Tibial nerve (tissue), 4 donors: Measurements from ENCODE around the gene RETREG1.

Experiments used
- CTCF ChIP-seq, 5 experiments: fragments of 200-600 bp in 3 of 5; fragments of 450-650 bp in 2 of 5; sonication (generic) in 3 of 5; IDR thresholded peaks; one replicate each; pipeline ENCODE4 v1.5.1; 2016 to 2019; ENCODE audit warnings: antibody characterized with exemption in 5 of 5, mild to moderate bottlenecking in 3 of 5, moderate library complexity in 2 of 5
- EP300 ChIP-seq, 2 donors: sonication (generic); formaldehyde crosslinking; IDR thresholded peaks; one replicate each; pipeline ENCODE4 v1.6.1; 2017; ENCODE audit warnings: antibody characterized with exemption in 2 of 2, mild to moderate bottlenecking in 1 of 2
- POLR2A ChIP-seq, 2 donors: fragments of 450-650 bp; IDR thresholded peaks; one replicate each; pipeline ENCODE4 v1.6.1; 2017; ENCODE audit warnings: antibody characterized with exemption in 2 of 2, mild to moderate bottlenecking in 2 of 2, moderate library complexity in 2 of 2

GRCh38 chr5:16570121-16570815 is 46.5 kb downstream of the RETREG1 start:
- no peak for TF ChIP-seq CTCF (IDR thresholded peaks at IDR 0.05)
- TF ChIP-seq POLR2A (IDR thresholded peaks at IDR 0.05) = no peak
- no peak for TF ChIP-seq EP300 (IDR thresholded peaks at IDR 0.05)
